ENCODE results near the gene CCL8.

The CCL8 gene

GRCh38 chr17:34319039-34319483, at the start of gene CCL8:
CCL8 (plus strand) TSS chr17:34319435; CDS start chr17:34319502, 67 bp downstream.
- peak; percentile 16 for DNase-seq (ENCODE audit: low spot score)

GRCh38 chr17:34269969-34270368, 49.3 kb upstream of the CCL8 start, which contains the start of gene CCL7:
CCL7 (plus strand) TSS chr17:34270221; CDS start chr17:34270291, 70 bp downstream.
- no peak for DNase-seq (ENCODE audit: low spot score)

- DNase-seq (ENCODE audit: low spot score): no peak
Observed at GRCh38 chr17:34275881-34276280, 43.4 kb upstream of the CCL8 start.

GRCh38 chr17:34276826-34277225, 42.4 kb upstream of the CCL8 start:
- no peak for DNase-seq (ENCODE audit: low spot score)

GRCh38 chr17:34283571-34283970, 35.7 kb upstream of the CCL8 start:
- DNase-seq (ENCODE audit: low spot score): no peak

GRCh38 chr17:34285286-34285792, 33.9 kb upstream of the CCL8 start, which contains the start of gene CCL11:
CCL11 (plus strand) TSS chr17:34285742; CDS start chr17:34285809, 67 bp downstream.
- no peak for DNase-seq (ENCODE audit: low spot score)

GRCh38 chr17:34287875-34288274, 31.4 kb upstream of the CCL8 start:
- no peak for DNase-seq (ENCODE audit: low spot score)

- no peak for DNase-seq (ENCODE audit: low spot score)
Observed at GRCh38 chr17:34290586-34290985, 28.6 kb upstream of the CCL8 start.

GRCh38 chr17:34291721-34292348, 27.4 kb upstream of the CCL8 start:
- no peak for DNase-seq (ENCODE audit: low spot score)

- no peak for DNase-seq (ENCODE audit: low spot score)
Observed at GRCh38 chr17:34299027-34299426, 20.2 kb upstream of the CCL8 start.

- no peak for DNase-seq (ENCODE audit: low spot score)
Observed at GRCh38 chr17:34299956-34300577, 19.2 kb upstream of the CCL8 start.

GRCh38 chr17:34300652-34301370, 18.4 kb upstream of the CCL8 start:
- no peak for DNase-seq (ENCODE audit: low spot score)

GRCh38 chr17:34301986-34302385, 17.2 kb upstream of the CCL8 start:
- no peak for DNase-seq (ENCODE audit: low spot score)

- no peak for DNase-seq (ENCODE audit: low spot score)
Observed at GRCh38 chr17:34302636-34303035, 16.6 kb upstream of the CCL8 start.

GRCh38 chr17:34303606-34304005, 15.6 kb upstream of the CCL8 start:
- no peak for DNase-seq (ENCODE audit: low spot score)

- DNase-seq (ENCODE audit: low spot score): no peak
Observed at GRCh38 chr17:34305061-34305460, 14.2 kb upstream of the CCL8 start.

- DNase-seq (ENCODE audit: low spot score): no peak
Observed at GRCh38 chr17:34305606-34306005, 13.6 kb upstream of the CCL8 start.

GRCh38 chr17:34306466-34306865, 12.8 kb upstream of the CCL8 start:
- no peak for DNase-seq (ENCODE audit: low spot score)

- no peak for DNase-seq (ENCODE audit: low spot score)
Observed at GRCh38 chr17:34307110-34307509, 12.1 kb upstream of the CCL8 start.

GRCh38 chr17:34308371-34308770, 10.9 kb upstream of the CCL8 start:
- no peak for DNase-seq (ENCODE audit: low spot score)

GRCh38 chr17:34311291-34311690, 7.9 kb upstream of the CCL8 start:
- no peak for DNase-seq (ENCODE audit: low spot score)

GRCh38 chr17:34312080-34312479, 7.2 kb upstream of the CCL8 start:
- no peak for DNase-seq (ENCODE audit: low spot score)

GRCh38 chr17:34313164-34313563, 6.1 kb upstream of the CCL8 start:
- no peak for DNase-seq (ENCODE audit: low spot score)

Measured in globus pallidus (tissue), 1 donor.